BJ (cell line): ENCODE data around the gene GNB1. TPM values are rescaled to one million over a fixed set of nuclear protein-coding genes. Genes with fewer than 3 reads are reported as not detected.

Source experiments
- CTCF ChIA-PET: fragments of 350-600 bp; formaldehyde crosslinking; extraction: SDS; loops from one replicate; lab custom pipeline; 2021; ENCODE audit warnings: antibody characterized with exemption, inconsistent platforms; lab: Yijun Ruan, JAX
- POLR2A ChIA-PET: fragments of 300-600 bp; sonication (Branson Sonifier 250); formaldehyde crosslinking; extraction: SDS; loops from one replicate; lab custom pipeline; 2021; ENCODE audit warnings: antibody characterized with exemption; lab: Charles Lee
- DNase-seq: peaks from one replicate; pipeline ENCODE4 v3.0.0-alpha.2; 2011; ENCODE audit warnings: low read depth
- H3K27me3 ChIP-seq: 2 replicates; pipeline ENCODE4 v1.6.0; 2011; ENCODE audit warnings: low read length; ENCODE audit not compliant: control insufficient read depth, insufficient read depth
- H3K36me3 ChIP-seq: 2 replicates; pipeline ENCODE4 v1.5.1; 2011; ENCODE audit warnings: low read length; ENCODE audit not compliant: control insufficient read depth, insufficient read depth
- H3K4me3 ChIP-seq: 2 replicates; pipeline ENCODE4 v1.5.1; 2011; ENCODE audit warnings: low read depth, mild to moderate bottlenecking, control low read depth, low read length
- CTCF ChIP-seq: IDR thresholded peaks from 2 replicates; pipeline ENCODE4 v1.5.1; 2011; ENCODE audit warnings: low read depth, mild to moderate bottlenecking, control low read depth, inconsistent platforms, low read length, moderate library complexity; ENCODE audit not compliant: insufficient read depth
- polyA plus RNA-seq: library from polyadenylated mRNA; depleted of rRNA; stranded (reverse); fragments of >200 nt; gene quantifications from 2 replicates; pipeline ENCODE4 v1.2.3, GENCODE V29; 2011

Gene GNB1
- polyA plus RNA-seq, 1 experiment = 566 TPM

- Histone ChIP-seq H3K27me3 (no peaks in the 10 kb centered on the region), H3K4me3 (no peak overlapping the region), H3K36me3 (no peaks in the 10 kb centered on the region)
- ChIA-PET CTCF (interaction anchor here (0.7 kb wide), 2 partner anchors 15 to 19 kb away, joined by 3 to 4 read pairs; no protein-coding TSS in a partner anchor), POLR2A (no interaction called here)
- no peak for DNase-seq
- no peak for TF ChIP-seq CTCF
These were observed 34.8 kb upstream of the GNB1 start for GRCh38 chr1:1925437-1926345.

GRCh38 chr1:1924849-1925248 is 34.0 kb upstream of the GNB1 start:
- no peak for DNase-seq
- Histone ChIP-seq H3K27me3 (no peaks in the 10 kb centered on the region), H3K4me3 (no peak overlapping the region), H3K36me3 (no peaks in the 10 kb centered on the region)
- no peak for TF ChIP-seq CTCF
- ChIA-PET POLR2A (no interaction called here), CTCF (interaction anchor here (0.7 to 1.2 kb wide), 3 partner anchors 16 to 20 kb away, joined by 3 to 4 read pairs (median 3); no protein-coding TSS in a partner anchor)

GRCh38 chr1:1924386-1924785 is 33.5 kb upstream of the GNB1 start:
- CTCF ChIA-PET = interaction anchor here (1.2 kb wide), 1 partner anchor 20 kb away, joined by 3 read pairs; no protein-coding TSS in a partner anchor
- TF ChIP-seq CTCF = no peak

GRCh38 chr1:1922956-1923833 is 32.3 kb upstream of the GNB1 start:
- CTCF ChIA-PET = interaction anchor here (0.9 to 1.2 kb wide), 2 partner anchors 21 to 37 kb away, joined by 3 read pairs; no protein-coding TSS in a partner anchor
- no peak overlapping the region for H3K4me3 ChIP-seq

More at GRCh38 chr1:1924386-1924785, 33.5 kb upstream of the GNB1 start:
- POLR2A ChIA-PET = no interaction called here
- Histone ChIP-seq H3K36me3 (no peaks in the 10 kb centered on the region), H3K27me3 (no peaks in the 10 kb centered on the region), H3K4me3 (no peak overlapping the region)
- no peak for DNase-seq

More at GRCh38 chr1:1922956-1923833, 32.3 kb upstream of the GNB1 start:
- POLR2A ChIA-PET = no interaction called here
- TF ChIP-seq CTCF = no peak
- Histone ChIP-seq H3K27me3 (no peaks in the 10 kb centered on the region), H3K36me3 (no peaks in the 10 kb centered on the region)
- DNase-seq = no peak
